Progenitor cell of endocrine pancreas (in vitro differentiated cells): ENCODE data around the gene EEF1AKMT1. TPM values are rescaled to one million over a fixed set of nuclear protein-coding genes. Genes with fewer than 3 reads are reported as not detected.

Experiments used
- DNase-seq: peaks from one replicate; pipeline ENCODE4 v3.0.0; 2021; ENCODE audit warnings: low spot score; ENCODE audit not compliant: unreplicated experiment
- H3K27ac Mint-ChIP-seq: 2 replicates; pipeline ENCODE4 v1.8.0; 2021; ENCODE audit warnings: mild to moderate bottlenecking, moderate library complexity, mixed read lengths
- H3K27me3 Mint-ChIP-seq: 2 replicates; pipeline ENCODE4 v1.8.0; 2021; ENCODE audit warnings: mixed read lengths
- H3K36me3 Mint-ChIP-seq: 2 replicates; pipeline ENCODE4 v1.8.0; 2022; ENCODE audit warnings: mixed read lengths; ENCODE audit not compliant: insufficient read depth
- H3K4me1 Mint-ChIP-seq: 2 replicates; pipeline ENCODE4 v1.8.0; 2021; ENCODE audit warnings: low read depth, mixed read lengths
- H3K4me3 Mint-ChIP-seq: 2 replicates; pipeline ENCODE4 v1.8.0; 2021; ENCODE audit warnings: low read depth, mild to moderate bottlenecking, moderate library complexity, mixed read lengths
- H3K9me3 Mint-ChIP-seq: 2 replicates; pipeline ENCODE4 v1.8.0; 2021; ENCODE audit warnings: low read depth, mixed read lengths
- CTCF ChIP-seq: fragments of 200-600 bp; sonication (generic); IDR thresholded peaks from one replicate; pipeline ENCODE4 v1.5.0; 2021; ENCODE audit warnings: antibody characterized with exemption, mild to moderate bottlenecking; ENCODE audit not compliant: unreplicated experiment
- total RNA-seq: library from RNA; stranded (reverse); gene quantifications from 2 replicates; pipeline ENCODE4 v1.2.1, GENCODE V29; 2021

Gene EEF1AKMT1
- total RNA-seq, 1 donor from 2014 or later = 12.9 TPM

- no peak overlapping the region for H3K27ac Mint-ChIP-seq
- peaks cover 23% of the 10 kb centered on the region for H3K27me3 Mint-ChIP-seq
- H3K36me3 Mint-ChIP-seq = no peaks in the 10 kb centered on the region
- H3K4me3 Mint-ChIP-seq = no peak overlapping the region
- no peak for DNase-seq
- no peaks in the 10 kb centered on the region for H3K9me3 Mint-ChIP-seq
- TF ChIP-seq CTCF = no peak
- H3K4me1 Mint-ChIP-seq = no peaks in the 10 kb centered on the region
Measured at GRCh38 chr13:20719783-20720182, 54.0 kb downstream of the EEF1AKMT1 start.

- H3K9me3 Mint-ChIP-seq = no peaks in the 10 kb centered on the region
- TF ChIP-seq CTCF = no peak
- H3K36me3 Mint-ChIP-seq = no peaks in the 10 kb centered on the region
Measured at GRCh38 chr13:20718958-20719566, 54.7 kb downstream of the EEF1AKMT1 start.

GRCh38 chr13:20717581-20718542 is 55.9 kb downstream of the EEF1AKMT1 start:
- Mint-ChIP-seq H3K36me3 (no peaks in the 10 kb centered on the region), H3K4me1 (peaks cover 2% of the 10 kb centered on the region), H3K9me3 (no peaks in the 10 kb centered on the region), H3K27ac (no peak overlapping the region), H3K27me3 (peaks cover 28% of the 10 kb centered on the region), H3K4me3 (no peak overlapping the region)
- TF ChIP-seq CTCF = no peak
- DNase-seq = no peak

More at GRCh38 chr13:20718958-20719566, 54.7 kb downstream of the EEF1AKMT1 start:
- Mint-ChIP-seq H3K4me1 (no peaks in the 10 kb centered on the region), H3K4me3 (no peak overlapping the region), H3K27me3 (peaks cover 26% of the 10 kb centered on the region), H3K27ac (no peak overlapping the region)
- no peak for DNase-seq

- no peak overlapping the region for H3K4me3 Mint-ChIP-seq
- no peaks in the 10 kb centered on the region for H3K9me3 Mint-ChIP-seq
- H3K36me3 Mint-ChIP-seq = no peaks in the 10 kb centered on the region
- peaks cover 20% of the 10 kb centered on the region for H3K27me3 Mint-ChIP-seq
- TF ChIP-seq CTCF = no peak
- DNase-seq = no peak
- no peak overlapping the region for H3K27ac Mint-ChIP-seq
- peaks cover 2% of the 10 kb centered on the region for H3K4me1 Mint-ChIP-seq
Measured at GRCh38 chr13:20716951-20717350, 56.8 kb downstream of the EEF1AKMT1 start.

GRCh38 chr13:20715330-20715712 is 58.4 kb downstream of the EEF1AKMT1 start:
- Mint-ChIP-seq H3K4me3 (no peak overlapping the region), H3K27me3 (peaks cover 19% of the 10 kb centered on the region), H3K27ac (no peak overlapping the region), H3K4me1 (peaks cover 2% of the 10 kb centered on the region), H3K9me3 (no peaks in the 10 kb centered on the region), H3K36me3 (no peaks in the 10 kb centered on the region)
- TF ChIP-seq CTCF = no peak
- no peak for DNase-seq
